GM18861 (cell line): ENCODE measurements around the gene EDC3.
"Not testable (repeated sequence)": the region's sequence is repeated elsewhere in the genome, so short reads cannot be mapped to it uniquely, and the experiment has no call there.

ENCODE experiments used
- ATAC-seq: cut with Tn5 transposase; IDR thresholded peaks from one replicate; pipeline ENCODE4 v1.9.1; 2021; ENCODE audit not compliant: unreplicated experiment

Gene EDC3

DNA sequence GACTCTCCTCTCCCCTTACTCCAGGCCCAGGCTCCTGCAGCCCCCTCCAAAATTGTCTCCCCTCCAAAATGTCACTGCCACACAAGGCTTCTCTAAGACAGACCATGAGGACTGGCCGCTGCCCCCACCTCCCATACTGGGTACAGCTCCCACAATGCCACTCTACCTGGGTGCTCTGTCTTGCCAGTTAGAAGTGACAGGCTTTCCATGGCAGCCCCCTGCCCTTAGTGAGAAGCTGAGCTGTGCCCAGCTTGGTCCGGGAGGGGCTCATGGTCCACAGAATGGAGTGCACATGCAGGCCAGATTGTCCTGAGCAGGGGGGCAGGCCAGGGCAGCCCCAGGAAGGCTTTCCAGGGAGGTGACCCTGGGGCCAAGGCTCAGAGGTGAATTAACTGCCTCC is 83.1 kb downstream of the EDC3 start:
- ATAC-seq = no peak

DNA sequence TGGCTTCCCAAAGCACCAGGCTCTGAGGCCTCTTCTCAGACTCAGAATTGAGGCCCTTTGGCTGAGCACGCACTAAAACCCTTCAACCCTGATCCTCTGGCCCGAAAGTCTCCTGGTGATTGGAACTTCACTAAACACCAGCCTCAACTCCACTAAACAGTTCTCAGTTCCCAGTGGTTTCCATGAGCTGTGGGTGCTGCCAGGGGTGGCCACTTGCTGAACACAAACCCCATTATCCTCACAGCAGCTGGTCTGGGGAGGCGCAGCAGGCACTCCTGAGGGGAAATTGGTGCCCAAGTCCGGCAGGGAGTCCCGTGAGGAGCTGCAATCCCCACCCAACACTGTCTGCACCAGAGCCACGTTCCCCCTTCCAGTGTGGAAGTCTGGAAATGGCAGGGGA is 84.0 kb downstream of the EDC3 start:
- no peak for ATAC-seq

DNA sequence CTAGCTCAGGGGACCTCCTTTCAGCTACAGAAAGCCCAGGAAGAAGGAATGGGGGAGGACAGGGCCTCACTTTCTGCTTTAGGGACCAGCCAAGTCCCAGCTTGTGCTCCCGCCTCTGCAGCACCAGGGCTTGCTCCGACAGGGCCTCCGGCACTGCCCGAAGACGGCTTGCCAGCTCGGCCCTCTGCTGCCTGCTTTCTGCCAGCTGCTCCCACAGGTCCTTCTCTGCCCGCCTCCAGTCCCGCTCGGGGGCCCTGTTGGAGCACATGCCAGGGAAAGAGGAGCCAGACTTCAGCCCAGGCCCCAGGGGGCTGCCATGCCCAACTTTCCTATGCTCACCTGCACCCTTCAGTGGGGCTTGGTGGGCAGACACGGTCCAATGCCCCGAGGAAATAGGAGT is 84.5 kb downstream of the EDC3 start:
- no peak for ATAC-seq

DNA sequence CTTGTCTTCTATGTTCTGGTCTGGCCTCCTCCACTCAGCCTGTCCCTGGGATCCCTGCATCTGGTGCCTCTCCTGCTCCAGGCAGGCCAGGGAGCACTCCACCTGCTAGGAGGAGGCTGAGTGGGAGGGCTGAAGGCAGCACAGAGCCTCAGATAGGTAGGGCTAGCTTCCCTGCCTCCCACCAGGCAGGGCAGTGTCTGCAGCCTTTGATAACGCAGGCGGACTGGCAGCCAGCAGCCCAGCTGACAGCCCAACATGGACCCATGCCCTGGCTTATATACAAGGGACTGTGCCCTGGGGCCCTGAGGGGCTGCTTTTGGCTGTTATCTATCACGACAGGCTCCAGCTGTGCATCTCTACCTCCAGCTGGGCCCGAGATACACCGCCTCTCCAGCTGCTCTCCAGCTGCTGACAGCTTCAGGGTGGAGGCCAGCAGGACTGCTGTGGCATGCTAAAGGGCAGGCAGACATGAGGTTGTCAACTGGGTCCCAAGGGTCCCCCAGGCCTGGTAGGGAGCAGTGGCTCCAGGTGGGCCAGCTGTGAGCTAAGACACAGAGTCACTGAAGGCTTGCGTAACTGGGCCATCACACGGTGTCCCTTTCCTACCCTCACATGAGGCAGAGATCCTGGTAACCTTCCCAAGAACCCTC is 85.4 kb downstream of the EDC3 start:
- ATAC-seq = no peak

DNA sequence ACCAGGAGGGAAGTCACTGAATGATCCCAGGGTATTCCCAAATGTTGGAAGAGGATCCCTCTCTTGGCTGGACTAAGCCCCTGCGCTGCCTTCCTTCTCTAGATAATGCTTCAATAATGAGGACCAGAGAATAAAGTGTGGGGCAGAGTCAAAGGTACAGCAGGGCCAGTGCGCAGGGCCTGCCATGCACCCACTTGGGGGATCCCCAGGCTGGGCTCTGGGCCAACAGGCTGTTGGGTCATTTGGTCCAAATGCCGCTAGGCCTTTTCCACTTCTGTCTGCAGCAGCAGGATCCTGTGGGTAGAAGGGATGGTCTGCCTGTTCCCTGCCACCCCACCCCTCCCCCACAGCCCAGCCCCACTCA is 85.9 kb downstream of the EDC3 start:
- ATAC-seq = no peak

DNA sequence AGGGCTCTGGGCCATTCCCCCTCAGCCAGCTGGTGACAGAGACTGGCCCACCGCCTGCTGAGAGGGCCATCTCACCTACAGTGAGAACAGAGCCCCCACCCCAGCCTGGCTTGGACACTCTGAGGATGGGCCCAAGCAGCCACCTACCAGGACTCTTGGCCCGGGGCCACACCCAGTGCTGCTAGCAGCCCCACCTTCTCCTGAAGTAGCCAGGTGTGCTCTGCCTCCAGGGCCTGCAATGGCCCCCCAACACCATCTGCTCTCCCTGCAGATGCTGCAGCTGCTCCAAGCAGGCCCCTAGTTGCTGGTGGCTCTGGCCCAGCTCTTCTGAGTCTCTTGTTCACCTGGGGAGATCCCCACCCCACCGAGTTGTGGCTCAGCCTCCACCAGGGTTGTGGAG is 87.0 kb downstream of the EDC3 start:
- no peak for ATAC-seq

DNA sequence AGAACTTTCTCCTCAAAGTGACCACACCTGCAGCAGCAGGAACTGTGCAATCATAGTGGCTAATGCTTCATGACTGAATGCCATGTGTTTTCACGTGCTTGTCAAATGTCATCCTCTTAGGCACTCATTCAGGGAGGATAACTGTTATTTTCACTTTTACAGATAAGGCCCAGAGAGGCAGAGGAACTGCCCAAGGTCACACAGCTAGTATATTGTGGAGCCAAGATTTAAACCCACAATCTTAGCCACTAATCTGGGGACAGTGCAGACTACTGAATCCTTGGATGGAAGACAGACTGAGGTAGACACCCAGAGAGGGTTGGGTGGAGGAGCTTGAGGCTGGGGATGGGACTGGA is 90.1 kb downstream of the EDC3 start:
- no peak for ATAC-seq

DNA sequence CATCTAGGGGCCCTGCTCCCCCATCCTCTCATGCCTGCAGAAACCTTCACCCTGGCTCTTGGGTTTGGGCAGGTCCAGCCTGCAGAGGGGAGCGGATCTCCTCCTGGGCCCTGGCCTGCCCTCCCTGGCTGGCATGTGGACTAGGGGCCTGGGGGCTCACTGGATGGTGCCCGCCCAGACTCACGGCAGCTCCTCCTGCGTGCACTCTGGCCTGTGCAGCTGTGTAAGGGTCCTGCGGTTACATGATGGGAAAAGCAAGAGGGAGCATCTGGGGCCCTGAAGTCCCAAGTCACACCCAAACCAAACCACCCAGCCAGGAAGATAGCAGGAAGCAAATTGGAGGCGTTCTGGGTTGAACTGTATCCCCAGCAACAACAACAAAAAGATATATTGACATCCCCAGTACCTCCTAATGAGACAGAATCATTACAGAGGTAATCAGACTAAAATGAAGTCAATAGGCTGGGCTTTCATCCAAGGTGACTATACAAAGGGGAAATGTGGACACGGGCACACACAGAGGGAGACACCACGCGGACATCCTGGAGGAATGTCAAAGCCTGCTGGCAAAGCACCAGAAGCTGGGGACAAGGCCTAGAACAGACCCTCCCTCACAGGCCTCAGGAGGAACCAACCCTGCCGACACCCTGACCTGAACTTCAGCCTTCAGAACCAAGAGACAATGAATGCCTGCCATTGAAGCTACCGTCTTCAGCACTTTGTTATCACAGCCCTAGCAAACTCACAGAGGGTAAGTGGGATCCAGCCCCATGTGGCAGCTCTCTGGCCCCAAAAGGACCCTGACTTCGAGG is 90.6 kb downstream of the EDC3 start:
- no peak for ATAC-seq

DNA sequence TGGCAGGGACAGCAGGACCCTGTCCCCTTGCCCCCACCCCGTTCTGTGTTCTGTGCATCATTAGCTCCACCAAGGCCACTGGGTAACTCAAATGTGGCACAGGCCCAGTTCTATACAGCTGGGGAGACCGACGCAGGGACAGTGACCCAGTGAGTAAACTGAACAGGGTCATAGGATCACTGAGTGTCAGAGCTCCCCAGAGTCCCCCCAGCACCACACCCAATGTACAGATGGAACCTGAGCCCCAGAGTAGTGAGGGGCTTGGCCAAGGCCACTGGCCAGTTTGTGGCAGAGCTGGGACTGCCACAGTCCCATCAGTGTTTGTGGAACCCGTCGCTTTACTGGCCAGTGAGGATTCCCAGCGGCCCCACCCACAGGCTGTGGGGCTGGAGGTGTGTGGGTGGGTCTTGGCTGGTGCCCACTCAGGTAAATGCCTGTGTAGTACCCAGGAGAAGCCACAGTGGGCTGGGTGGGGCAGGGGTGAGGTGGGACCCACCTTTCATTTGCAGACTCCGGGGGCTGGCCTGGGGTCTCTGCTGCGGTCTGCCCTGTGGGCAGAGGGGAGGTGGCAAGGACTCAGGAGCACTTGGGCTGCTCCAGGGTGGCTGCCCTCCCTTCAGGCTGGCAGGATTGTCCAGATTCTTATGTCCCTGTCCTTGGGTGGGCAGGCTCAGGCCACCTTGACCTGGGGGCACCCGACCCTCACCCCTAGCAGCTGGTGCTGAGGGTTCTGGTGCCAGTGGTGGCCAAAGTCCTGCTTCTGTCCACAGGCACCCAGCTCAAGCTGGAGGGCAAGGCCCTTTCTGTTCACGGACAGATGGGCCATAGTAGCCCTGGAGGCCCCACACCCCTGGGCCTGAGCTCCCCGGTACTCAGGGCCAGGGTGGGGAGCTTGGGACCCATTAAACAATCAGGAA is 91.8 kb downstream of the EDC3 start:
- ATAC-seq = no peak

DNA sequence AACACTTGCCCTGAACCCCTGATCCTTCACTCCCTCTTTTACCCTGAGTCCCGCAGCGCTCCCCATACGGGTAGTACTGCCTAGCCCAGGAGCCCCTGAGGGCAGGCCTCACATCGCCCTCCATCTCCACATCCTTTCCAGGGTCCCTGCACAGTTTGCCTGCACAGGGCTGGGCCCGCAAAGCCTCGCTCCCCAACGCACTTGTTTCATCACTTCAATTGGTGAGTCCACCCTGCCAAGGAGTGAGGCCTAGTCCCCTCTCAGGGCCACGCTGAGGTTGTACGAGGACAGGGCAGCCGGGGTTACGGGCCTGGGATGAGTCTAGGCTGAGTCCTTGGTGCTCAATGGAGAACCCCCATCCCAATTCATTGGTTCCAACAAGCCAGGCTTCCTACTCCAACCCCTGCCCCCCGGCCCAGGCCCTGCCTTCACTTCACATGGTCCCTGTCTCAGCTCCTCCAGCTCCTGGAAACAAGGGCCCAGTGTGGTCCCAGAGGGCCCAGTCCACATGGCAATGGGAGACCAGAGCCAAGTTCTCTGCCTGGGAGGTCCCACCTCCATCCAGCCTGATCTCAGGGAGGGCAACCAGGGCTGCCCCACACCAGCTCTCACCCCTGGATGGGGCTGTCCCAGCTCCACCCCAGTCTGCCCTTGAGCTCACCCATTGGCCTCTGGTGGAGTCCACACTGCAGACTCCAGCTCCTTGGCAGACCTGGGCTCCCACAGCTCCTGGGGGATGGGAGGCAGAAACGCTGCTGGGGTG is 92.6 kb downstream of the EDC3 start:
- no peak for ATAC-seq

DNA sequence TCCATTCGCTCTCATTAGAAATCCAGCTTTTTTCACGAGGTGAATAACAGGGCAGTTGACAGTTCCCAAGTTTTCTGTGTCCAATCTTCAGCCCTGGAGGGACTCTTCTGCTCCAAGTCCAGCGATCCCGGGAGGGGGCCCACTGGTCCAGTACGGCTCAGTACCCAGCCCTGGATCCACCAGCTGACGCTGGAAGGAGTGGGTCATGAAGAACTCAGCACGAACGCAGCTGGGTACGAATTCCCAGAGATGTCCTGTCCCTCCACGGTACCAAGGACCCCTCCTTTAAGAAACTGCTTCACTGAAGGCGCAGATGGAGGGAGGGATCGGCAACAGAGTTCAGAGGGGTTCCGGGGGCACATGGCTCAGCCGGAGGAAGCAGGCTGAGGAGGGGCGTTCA is 96.7 kb downstream of the EDC3 start:
- no peak for ATAC-seq

DNA sequence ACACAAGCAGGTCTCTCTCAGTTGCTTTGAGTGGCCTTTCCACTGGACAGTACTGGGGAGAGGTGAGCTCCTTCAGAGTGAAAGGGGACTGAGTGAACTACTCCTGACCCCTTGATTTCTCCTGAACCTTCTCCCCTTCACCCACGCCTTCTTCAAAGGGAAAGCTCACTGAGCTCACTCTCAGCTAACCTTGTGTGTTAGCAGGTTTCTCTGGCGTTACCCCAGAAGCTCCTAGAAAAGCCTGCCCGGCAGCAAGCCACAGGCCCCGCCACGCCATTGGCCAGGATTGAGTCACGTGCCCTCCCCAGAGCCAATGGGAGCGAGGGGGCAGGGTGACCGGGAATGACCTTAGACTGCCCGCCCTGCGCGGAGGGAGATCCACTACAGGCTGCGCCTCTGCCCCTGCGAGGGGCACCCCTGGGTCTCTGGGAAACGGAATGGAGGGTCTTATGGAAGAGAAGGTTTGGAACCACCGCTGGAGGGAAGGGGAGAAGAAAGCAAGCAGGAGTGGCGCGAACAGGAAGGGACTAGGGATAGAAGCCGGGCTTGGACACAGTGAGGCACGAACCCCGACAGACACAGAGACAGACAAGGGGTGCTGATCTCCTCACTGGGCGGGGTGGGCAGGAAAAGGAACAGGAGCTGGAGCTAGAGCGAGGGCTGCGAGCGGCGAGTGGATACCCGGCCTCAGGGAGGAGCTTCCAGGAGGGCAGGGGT is 97.5 kb downstream of the EDC3 start:
- peak; percentile 64 for ATAC-seq

DNA sequence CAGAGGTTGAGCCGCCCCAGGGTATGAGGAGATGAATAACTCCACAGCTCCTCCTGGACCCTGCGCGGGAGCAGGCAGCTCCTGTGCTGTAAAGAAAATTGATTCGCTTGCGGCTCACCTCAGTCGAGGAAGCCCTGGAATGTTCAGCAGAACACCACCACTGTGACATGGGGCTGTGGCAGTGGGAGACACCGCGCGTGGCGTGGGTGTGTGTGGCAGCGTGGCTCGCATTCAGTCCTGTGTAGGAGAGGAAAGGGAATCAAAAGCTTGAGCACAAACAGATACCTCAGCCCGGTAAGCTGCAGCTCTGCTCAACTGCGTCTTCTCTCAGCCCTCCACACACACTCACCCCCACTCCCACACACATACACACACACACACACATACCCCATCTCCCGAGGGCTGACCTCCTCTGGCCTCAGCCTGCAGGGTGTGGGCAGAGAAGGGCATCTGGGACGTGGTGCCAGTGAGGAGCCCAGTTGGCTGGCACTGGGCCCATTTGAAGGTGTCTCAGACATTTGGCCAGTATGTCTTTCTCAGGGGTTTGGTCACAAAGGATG is 98.6 kb downstream of the EDC3 start:
- not testable (repeated sequence) for ATAC-seq

DNA sequence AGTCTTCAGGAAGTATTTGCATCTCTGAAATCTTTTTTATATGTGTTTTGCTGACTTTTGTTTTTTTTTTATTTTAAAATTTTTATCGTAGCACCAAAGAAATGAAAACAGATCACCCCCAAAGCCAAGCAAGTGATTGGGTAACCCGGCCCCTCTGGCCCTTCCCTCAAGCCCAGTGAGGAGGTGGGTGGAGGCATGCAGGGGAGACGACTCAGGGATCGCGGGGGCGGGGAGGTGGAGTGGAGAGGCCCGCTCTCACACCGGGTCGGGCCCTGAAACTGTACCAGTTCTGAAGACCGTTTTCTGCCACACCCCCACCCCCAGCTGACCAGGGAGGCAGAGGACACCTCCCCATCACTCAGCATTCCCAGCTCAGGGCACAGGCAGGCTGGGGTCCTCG is 99.1 kb downstream of the EDC3 start:
- ATAC-seq = not testable (repeated sequence)

DNA sequence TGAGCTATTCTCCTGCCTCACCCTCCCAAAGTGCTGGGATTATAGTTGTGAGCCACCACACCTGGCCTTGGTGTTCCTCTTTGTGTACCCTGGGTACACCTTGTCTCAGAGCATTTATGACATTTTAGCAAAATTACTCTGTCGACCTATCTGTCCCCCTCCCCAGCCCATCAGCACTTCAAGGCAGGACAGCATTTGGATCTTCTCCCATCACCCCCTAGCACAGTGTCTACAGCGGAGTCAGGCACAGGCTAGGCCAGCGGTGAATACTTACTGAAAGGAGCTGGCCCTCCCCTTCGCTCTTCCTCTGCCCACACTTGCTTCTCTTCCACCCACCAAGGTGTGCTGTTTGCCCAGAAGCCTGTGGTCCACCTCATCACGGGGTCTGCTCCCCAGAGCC is 100.6 kb downstream of the EDC3 start:
- no peak for ATAC-seq

DNA sequence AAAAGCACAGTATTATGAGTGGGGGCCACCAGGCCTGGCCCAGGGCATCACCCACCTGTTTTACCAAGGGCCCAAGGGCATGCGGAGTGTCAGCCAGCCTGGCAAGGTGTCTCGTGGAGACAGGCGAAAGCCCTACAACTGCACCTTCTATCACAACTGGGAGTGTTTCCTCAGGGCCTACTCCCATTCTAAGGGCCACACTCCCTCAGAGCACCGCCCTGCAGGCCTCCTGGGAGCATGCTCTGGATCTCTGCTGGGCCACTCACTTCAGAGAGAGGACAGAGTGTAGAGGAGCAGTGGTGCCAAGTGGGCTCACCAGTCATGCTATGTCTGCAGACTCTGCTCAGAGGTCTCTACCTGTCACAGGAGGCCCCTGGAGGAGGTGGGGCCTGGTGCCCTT is 101.4 kb downstream of the EDC3 start:
- no peak for ATAC-seq

DNA sequence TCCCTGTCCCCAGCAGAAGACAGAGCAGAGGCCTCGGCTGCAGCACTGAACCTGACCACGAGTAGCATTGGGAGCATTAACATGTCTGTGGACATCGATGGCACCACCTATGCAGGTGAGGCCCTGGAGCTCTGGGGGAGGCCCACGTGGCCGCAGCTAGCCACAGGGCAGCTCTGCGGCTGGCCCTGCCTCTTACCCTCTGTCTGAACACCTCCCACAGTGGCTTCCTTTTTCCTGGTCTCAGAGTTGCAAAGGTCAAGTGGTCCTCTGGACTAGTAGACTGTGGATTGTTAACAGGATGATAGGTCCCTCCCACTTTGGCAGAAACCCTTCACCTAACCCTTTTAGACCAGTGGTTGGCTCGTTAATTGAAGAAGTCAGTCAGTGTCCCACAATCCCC is 102.7 kb downstream of the EDC3 start:
- no peak for ATAC-seq

DNA sequence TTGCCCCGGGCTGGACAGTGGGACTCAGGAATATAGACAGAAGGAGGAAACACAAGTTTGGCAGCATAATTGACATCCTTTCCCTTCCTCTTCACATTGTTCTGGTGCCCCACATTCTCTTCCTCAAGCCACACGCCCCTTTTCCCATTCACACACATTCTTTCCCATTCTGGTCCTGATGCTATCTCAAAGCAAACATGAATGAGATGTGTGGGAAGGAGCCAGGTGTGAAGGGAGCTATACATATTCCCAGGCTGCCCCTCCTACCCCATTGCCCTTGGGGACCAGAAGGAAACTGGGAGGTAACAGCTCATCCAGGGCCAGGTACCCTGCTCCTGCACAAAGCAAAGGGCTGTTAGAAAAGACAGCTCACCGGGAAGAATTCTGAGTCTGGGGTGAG is 103.6 kb downstream of the EDC3 start:
- ATAC-seq = no peak

DNA sequence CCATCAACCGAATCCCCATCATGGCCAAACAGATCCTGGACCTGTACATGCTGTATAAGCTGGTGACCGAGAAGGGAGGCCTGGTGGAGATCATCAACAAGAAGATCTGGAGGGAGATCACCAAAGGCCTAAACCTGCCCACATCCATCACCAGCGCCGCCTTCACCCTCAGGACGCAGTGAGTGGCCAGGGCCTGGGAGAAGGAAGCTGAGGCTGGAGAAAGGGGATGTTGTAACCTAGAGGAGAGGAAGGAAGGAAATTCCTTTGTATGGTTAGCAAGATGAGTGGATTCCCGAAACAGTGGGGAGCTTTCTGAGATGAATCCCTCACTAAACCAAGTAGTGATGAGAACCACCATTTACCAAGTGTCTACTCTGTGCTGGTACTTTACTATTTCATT is 106.0 kb downstream of the EDC3 start:
- ATAC-seq = no peak

DNA sequence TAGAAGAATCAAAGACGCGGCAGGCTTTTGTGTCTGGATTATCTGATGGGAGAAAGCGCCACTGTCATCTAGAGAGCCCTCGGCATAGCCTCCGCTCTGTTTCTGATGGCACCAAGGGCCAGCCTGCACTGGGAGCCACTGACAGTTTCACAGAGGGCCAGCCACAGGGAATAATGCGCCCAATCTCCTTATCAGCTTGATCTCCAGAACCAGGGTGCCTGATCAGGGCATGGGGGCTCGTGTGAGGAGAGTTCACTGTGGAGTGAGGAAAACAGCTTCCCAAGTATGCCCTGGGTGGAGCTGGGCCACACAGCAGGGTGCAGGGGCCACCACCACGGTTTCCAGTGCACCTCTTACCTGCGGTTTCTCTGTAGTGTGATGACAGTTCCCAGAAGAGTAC is 110.0 kb downstream of the EDC3 start:
- ATAC-seq = no peak
